Heart left ventricle (tissue), 16 donors: ENCODE data around the gene F3. TPM values are rescaled to one million over a fixed set of nuclear protein-coding genes. Genes with fewer than 3 reads are reported as not detected.

Experiments used
- ATAC-seq, 4 donors: fragments of 200-7000 bp; cut with Tn5 transposase; one replicate each; pipeline ENCODE4 v1.9.1; 2020 to 2022; ENCODE audit warnings: moderate library complexity in 4 of 4, mild to moderate bottlenecking in 3 of 4, moderate number of reproducible peaks in 1 of 4
- DNase-seq, 5 donors: peaks; one replicate each; pipeline ENCODE4 v3.0.0-alpha.2; 2020
- H3K27ac ChIP-seq, 12 donors: fragments of 200-600 bp; sonication (generic) in 4 of 12; one replicate each; pipeline versions ENCODE4 v1.5.0 to v1.8.0; 2016 to 2022; ENCODE audit warnings: mild to moderate bottlenecking in 2 of 12
- H3K27me3 ChIP-seq, 9 donors: fragments of 200-600 bp; sonication (generic) in 2 of 9; one replicate each; pipeline versions ENCODE4 v1.5.1 to v1.8.0; 2016 to 2022; ENCODE audit warnings: mild to moderate bottlenecking in 3 of 9
- H3K36me3 ChIP-seq, 9 donors: fragments of 200-600 bp; sonication (generic) in 2 of 9; one replicate each; pipeline versions ENCODE4 v1.5.0 to v1.8.0; 2018 to 2022; ENCODE audit warnings: mild to moderate bottlenecking in 2 of 9
- H3K4me1 ChIP-seq, 12 donors: fragments of 200-600 bp; sonication (generic) in 4 of 12; one replicate each; pipeline versions ENCODE4 v1.5.0 to v1.8.0; 2016 to 2022; ENCODE audit warnings: mild to moderate bottlenecking in 3 of 12
- H3K4me3 ChIP-seq, 12 donors: fragments of 200-600 bp; sonication (generic) in 4 of 12; one replicate each; pipeline versions ENCODE4 v1.5.0 to v1.8.0; 2017 to 2022; ENCODE audit warnings: mild to moderate bottlenecking in 9 of 12, moderate library complexity in 4 of 12
- H3K9me3 ChIP-seq, 12 donors: fragments of 200-600 bp; sonication (generic) in 4 of 12; one replicate each; pipeline versions ENCODE4 v1.5.0 to v1.8.0; 2016 to 2022; ENCODE audit warnings: mild to moderate bottlenecking in 1 of 12
- POLR2A ChIP-seq, 2 donors: fragments of 450-650 bp; IDR thresholded peaks; one replicate each; pipeline ENCODE4 v1.6.1; 2017; ENCODE audit warnings: antibody characterized with exemption in 2 of 2, mild to moderate bottlenecking in 2 of 2, moderate library complexity in 2 of 2
- WGBS, 4 donors: extraction: QIAGEN DNeasy Blood & Tissue Kit in 2 of 4; methylation state at CpG; one replicate each; pipeline versions ENCODE4 v1.1.5 to v1.1.7; 2013 to 2018; 5-methylcytosine and 5-hydroxymethylcytosine counted together
- intact Hi-C, 10 donors: fragments of 100-400 bp; cut with DNase I; formaldehyde crosslinking; loops; one replicate each; pipeline versions ENCODE4 v1.11.1 to v1.14.2; 2022
- polyA plus RNA-seq, 2 donors: library from polyadenylated mRNA; stranded (reverse); fragments of 200-250 nt; gene quantifications; one replicate each; pipeline ENCODE4 v1.2.3, GENCODE V29; 2013
- total RNA-seq, 9 donors: library from RNA; depleted of rRNA in 2 of 9; stranded (reverse); fragments of >200 nt in 2 of 9; fragmentation: NEBNext Ultra II Directional in 3 of 9; extraction: Animal tissue kit (Norgen Biotek cat#: 25700) in 3 of 9; gene quantifications; one replicate each; pipeline versions ENCODE4 v1.1.0 to v1.2.4, GENCODE V29; 2016 to 2023
- TF ChIP-seq, protein P1 (sequence below), 12 donors: fragments of 200-600 bp; sonication (generic) in 4 of 12; IDR thresholded peaks; one replicate each; pipeline versions ENCODE4 v1.5.0 to v1.8.0; 2018 to 2022; ENCODE audit warnings: antibody characterized with exemption in 12 of 12, mild to moderate bottlenecking in 5 of 12
- donor health status: ischemic (EF 13 %, LVEDD 7.1; RV severe dilation, severe dysfunction).
- donor health status: healthy with polysubstance abuse.
- donor health status: DM: no; HTN: yes; CAD: no.
- donor health status: DM: no; HTN: no; CAD: no.
- donor health status: ischemic (EF 25% LVEDD 6.9; RV normal size, moderate dysfunction).
- donor health status: ischemic (EF 25% LVEDD 5.7; RV mildly dilated, moderate dysfunction).
- donor health status: healthy.
- donor health status: DM: yes; HTN: yes; CAD: no.
- donor health status: ischemic (EF 35%, LVEDD 5.7; RV mildly dilated, moderate dysfunction).
- donor health status: nonischemic (EF 11% LVEDD 7.7; RV severe dilation, severe dysfunction).
- donor health status: DM: yes; HTN: yes; CAD: no.
- donor health status: PGD.
- donor health status: ischemic (EF 29% LVEDD 5.4; RV normal size, mild dysfunction).
- donor health status: nonischemic (EF 23%, LVEDD 6.1; RV moderate dilation, normal function).

The F3 gene
- total and polyA plus RNA-seq, 11 donors: 25.4 to 88.8 (median 49.7) TPM

DNA sequence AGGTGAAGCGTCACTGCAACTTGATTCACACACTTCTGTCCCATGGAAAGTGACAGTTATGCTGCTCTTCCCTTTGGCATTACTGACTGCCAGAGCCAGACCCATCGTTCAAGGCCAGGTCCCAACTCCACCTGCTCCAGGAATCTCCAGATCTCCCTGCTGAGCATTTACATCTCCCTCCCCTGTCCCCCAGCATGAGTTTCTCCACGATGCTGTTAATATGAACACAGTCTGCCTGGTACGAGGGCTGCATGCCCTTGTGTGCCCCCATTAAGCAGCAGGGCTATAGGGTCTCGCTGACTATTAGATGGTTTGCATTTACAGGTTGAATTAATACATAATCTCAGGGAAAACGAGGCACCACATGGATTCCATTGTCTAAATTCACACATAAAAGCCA, 4.3 kb downstream of the F3 start:
- TF ChIP-seq, protein P1, sequence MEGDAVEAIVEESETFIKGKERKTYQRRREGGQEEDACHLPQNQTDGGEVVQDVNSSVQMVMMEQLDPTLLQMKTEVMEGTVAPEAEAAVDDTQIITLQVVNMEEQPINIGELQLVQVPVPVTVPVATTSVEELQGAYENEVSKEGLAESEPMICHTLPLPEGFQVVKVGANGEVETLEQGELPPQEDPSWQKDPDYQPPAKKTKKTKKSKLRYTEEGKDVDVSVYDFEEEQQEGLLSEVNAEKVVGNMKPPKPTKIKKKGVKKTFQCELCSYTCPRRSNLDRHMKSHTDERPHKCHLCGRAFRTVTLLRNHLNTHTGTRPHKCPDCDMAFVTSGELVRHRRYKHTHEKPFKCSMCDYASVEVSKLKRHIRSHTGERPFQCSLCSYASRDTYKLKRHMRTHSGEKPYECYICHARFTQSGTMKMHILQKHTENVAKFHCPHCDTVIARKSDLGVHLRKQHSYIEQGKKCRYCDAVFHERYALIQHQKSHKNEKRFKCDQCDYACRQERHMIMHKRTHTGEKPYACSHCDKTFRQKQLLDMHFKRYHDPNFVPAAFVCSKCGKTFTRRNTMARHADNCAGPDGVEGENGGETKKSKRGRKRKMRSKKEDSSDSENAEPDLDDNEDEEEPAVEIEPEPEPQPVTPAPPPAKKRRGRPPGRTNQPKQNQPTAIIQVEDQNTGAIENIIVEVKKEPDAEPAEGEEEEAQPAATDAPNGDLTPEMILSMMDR (IDR thresholded peaks at IDR 0.05): no peak
- no peak for TF ChIP-seq POLR2A (IDR thresholded peaks at IDR 0.05)
- H3K9me3 ChIP-seq: no peaks in the 10 kb centered on the region
- intact Hi-C loops: loop anchor here in 1 of 10 donors (5.0 kb wide), 1 partner anchor 60 kb away; no protein-coding TSS in a partner anchor
- no peak for ATAC-seq
- no peaks in the 10 kb centered on the region for H3K27me3 ChIP-seq
- no peak for DNase-seq
- peaks cover 0 to 33% (median 14%) of the 10 kb centered on the region in 9 donors for H3K36me3 ChIP-seq
- H3K27ac ChIP-seq: peak overlapping the region in 8 of 12 donors; percentile 11 to 95 (median 54)
- peaks cover 0 to 41% (median 10%) of the 10 kb centered on the region in 12 donors for H3K4me1 ChIP-seq
- 41 to 54% (median 47%) methylated on average over 6 of the region's 6 CpGs for WGBS, 4 donors
- peak overlapping the region in 9 of 12 donors; percentile 10 to 87 (median 74) for H3K4me3 ChIP-seq

DNA sequence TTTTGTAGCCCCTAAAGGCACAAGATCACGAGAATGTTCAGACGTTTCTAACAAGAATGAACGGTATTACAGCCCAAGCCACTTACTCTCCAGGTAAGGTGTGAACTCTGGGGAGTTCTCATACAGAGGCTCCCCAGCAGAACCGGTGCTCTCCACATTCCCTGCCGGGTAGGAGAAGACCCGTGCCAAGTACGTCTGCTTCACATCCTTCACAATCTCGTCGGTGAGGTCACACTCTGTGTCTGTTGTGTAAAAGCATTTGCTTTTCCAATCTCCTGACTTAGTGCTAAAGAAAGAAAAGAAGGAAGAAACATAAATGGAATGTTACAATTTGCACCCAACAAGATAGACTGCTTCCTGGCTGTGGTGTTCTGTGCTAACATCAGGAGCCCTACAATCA, 5.7 kb downstream of the F3 start:
- intact Hi-C loops: loop anchor here in 1 of 10 donors (5.0 kb wide), 1 partner anchor 61 kb away; no protein-coding TSS in a partner anchor
- 33 to 44% (median 39%) methylated on average over 9 of the region's 9 CpGs for WGBS, 4 donors
- DNase-seq: peak in 3 of 5 donors; percentile 29 to 64 (median 44)
- H3K4me3 ChIP-seq: peak overlapping the region in 1 of 12 donors; percentile 11
- TF ChIP-seq, protein P1 (IDR thresholded peaks at IDR 0.05): no peak
- TF ChIP-seq POLR2A (IDR thresholded peaks at IDR 0.05): no peak
- peak overlapping the region in 10 of 12 donors; percentile 30 to 95 (median 52) for H3K27ac ChIP-seq
- peaks cover 0 to 47% (median 19%) of the 10 kb centered on the region in 9 donors for H3K36me3 ChIP-seq
- H3K27me3 ChIP-seq: no peaks in the 10 kb centered on the region
- H3K9me3 ChIP-seq: no peaks in the 10 kb centered on the region
- H3K4me1 ChIP-seq: peaks cover 0 to 41% (median 7%) of the 10 kb centered on the region in 12 donors
- peak; percentile 62 to 80 (median 68) for ATAC-seq

DNA sequence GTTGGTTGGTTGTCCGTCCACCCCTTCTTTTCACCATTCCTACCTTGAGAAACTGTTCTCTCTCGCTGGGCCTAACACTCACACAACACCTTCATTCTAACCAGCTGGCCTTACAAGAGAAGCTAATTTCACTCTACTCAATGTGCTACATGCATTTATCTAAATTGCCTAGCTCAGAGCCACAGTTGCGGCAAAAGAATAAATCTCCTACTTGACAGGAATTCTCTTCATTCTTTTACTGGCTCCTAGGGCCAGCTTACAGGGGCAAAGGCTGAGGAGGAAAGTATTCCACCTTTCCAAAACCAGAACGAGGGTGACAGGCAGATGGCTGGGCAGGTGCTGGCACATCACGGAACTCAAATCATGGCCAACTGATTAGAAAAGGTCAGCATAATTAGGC, 6.5 kb downstream of the F3 start:
- ATAC-seq: peak in 2 of 4 donors; percentile 11 to 37
- peaks cover 0 to 41% (median 7%) of the 10 kb centered on the region in 12 donors for H3K4me1 ChIP-seq
- WGBS, 4 donors: 62 to 70% (median 66%) methylated on average over 5 of the region's 5 CpGs
- H3K36me3 ChIP-seq: peaks cover 0 to 55% (median 26%) of the 10 kb centered on the region in 9 donors
- H3K27ac ChIP-seq: peak overlapping the region in 10 of 12 donors; percentile 9 to 95 (median 50)
- no peak overlapping the region for H3K4me3 ChIP-seq
- H3K27me3 ChIP-seq: no peaks in the 10 kb centered on the region
- TF ChIP-seq POLR2A (IDR thresholded peaks at IDR 0.05): no peak
- TF ChIP-seq, protein P1 (IDR thresholded peaks at IDR 0.05): no peak
- H3K9me3 ChIP-seq: no peaks in the 10 kb centered on the region
- no peak for DNase-seq
- intact Hi-C loops: loop anchor here in 1 of 10 donors (5.0 kb wide), 1 partner anchor 62 kb away; no protein-coding TSS in a partner anchor

DNA sequence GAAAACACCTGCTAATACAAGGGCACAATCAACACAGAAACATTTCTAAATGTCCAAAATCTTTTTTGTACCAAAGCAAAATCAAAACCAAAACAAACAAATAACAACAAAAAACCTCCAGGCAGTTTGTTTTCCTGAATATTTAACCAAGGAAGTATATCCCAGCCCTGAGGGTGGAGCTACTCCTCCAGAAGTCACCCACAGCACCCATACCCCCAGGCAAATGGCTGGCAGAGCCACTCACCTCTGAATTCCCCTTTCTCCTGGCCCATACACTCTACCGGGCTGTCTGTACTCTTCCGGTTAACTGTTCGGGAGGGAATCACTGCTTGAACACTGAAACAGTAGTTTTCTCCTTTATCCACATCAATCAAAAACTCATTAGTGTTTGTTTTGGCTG, 9.5 kb downstream of the F3 start:
- intact Hi-C loops: loop anchor here in 1 of 10 donors (5.0 kb wide), 1 partner anchor 65 kb away; no protein-coding TSS in a partner anchor
- TF ChIP-seq, protein P1 (IDR thresholded peaks at IDR 0.05): peak in 2 of 12 donors; percentile 10 to 12
- no peak for TF ChIP-seq POLR2A (IDR thresholded peaks at IDR 0.05)
- no peak for DNase-seq
- ATAC-seq: no peak
- Histone ChIP-seq H3K9me3 (no peaks in the 10 kb centered on the region), H3K27ac (peak overlapping the region in 2 of 12 donors; percentile 30 to 43), H3K4me3 (no peak overlapping the region), H3K36me3 (peaks cover 0 to 71% (median 28%) of the 10 kb centered on the region in 9 donors), H3K4me1 (peaks cover 0 to 55% (median 9%) of the 10 kb centered on the region in 12 donors), H3K27me3 (no peaks in the 10 kb centered on the region)
- 63 to 69% (median 68%) methylated on average over 3 of the region's 3 CpGs for WGBS, 4 donors
